ENCODE results near the gene GAL3ST1. TPM values are rescaled to one million over a fixed set of nuclear protein-coding genes. Genes with fewer than 3 reads are reported as not detected.

Gene GAL3ST1
- total RNA-seq, 1 experiment from 2014 or later, result 76.4 TPM

GRCh38 chr22:30513462-30513861 is 61.0 kb downstream of the GAL3ST1 start:
- no peak for DNase-seq (ENCODE audit: low read depth)
- in situ Hi-C loops (cut with HindIII; ENCODE audit: low pct_unique_long_range_greater_than_20kb, low sequenced_read_pairs), result no loop called here

- in situ Hi-C loops (cut with HindIII; ENCODE audit: low pct_unique_long_range_greater_than_20kb, low sequenced_read_pairs), result no loop called here
- DNase-seq (ENCODE audit: low read depth), result no peak
These were observed 62.6 kb downstream of the GAL3ST1 start for GRCh38 chr22:30511911-30512310.

DNA sequence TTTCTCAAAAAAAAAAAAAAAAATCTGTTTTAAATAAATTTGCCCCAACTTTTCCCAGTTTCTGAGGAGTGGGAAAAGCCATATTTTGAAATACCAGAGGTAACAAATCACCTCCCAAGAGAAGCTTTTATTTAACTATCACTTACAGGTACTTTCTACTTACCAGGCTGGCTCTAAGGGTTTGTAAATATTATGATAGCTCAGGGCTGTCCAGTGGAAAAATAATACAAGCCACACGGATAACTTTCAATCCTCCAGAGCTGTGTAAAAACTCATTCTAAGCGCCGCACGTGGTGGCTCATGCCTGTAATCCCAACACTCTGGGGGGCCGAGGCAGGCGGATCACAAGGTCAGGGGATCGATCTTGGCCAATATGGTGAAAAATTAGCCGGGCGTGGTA is 63.4 kb downstream of the GAL3ST1 start:
- no peak for DNase-seq (ENCODE audit: low read depth)
- in situ Hi-C loops (cut with HindIII; ENCODE audit: low pct_unique_long_range_greater_than_20kb, low sequenced_read_pairs), result no loop called here

- in situ Hi-C loops (cut with HindIII; ENCODE audit: low pct_unique_long_range_greater_than_20kb, low sequenced_read_pairs), result no loop called here
- no peak for DNase-seq (ENCODE audit: low read depth)
These were observed 66.2 kb downstream of the GAL3ST1 start for GRCh38 chr22:30508216-30508615.

DNA sequence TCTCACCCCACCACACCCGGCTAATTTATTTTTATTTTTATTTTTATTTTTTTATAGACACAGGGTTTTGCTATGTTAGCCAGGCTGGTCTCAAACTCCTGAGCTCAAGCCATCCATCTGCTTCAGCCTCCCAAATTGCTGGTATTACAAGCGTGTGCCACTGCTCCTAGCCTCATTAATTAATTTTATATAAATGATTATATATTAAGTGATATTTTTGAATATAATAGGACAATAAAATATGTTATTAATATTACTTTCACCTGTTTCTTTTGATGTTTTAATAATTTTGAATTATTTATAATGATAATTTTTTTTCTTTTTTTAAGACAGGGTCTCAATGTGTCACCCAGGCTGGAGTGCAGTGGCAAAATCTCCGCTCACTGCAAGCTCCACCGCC is 66.8 kb downstream of the GAL3ST1 start:
- DNase-seq (ENCODE audit: low read depth), result no peak
- in situ Hi-C loops (cut with HindIII; ENCODE audit: low pct_unique_long_range_greater_than_20kb, low sequenced_read_pairs), result no loop called here

- no peak for DNase-seq (ENCODE audit: low read depth)
- in situ Hi-C loops (cut with HindIII; ENCODE audit: low pct_unique_long_range_greater_than_20kb, low sequenced_read_pairs), result no loop called here
These were observed 67.9 kb downstream of the GAL3ST1 start for GRCh38 chr22:30506507-30506968.

Other genes with a start within 250 kb of the GAL3ST1 start
- gene TBC1D10A, start 247.7 kb downstream of the GAL3ST1 start, total RNA-seq (2014; rRNA removed; shearing (Covaris generic); ENCODE audit: low replicate concordance), result 44.3 and 45.5 TPM in 2 replicates
- gene SF3A1, start 217.8 kb downstream of the GAL3ST1 start, total RNA-seq (2014; rRNA removed; shearing (Covaris generic); ENCODE audit: low replicate concordance), result 12.7 and 15.5 TPM in 2 replicates
- gene CCDC157, start 217.7 kb downstream of the GAL3ST1 start, total RNA-seq (2014; rRNA removed; shearing (Covaris generic); ENCODE audit: low replicate concordance), result 2.0 and 2.2 TPM in 2 replicates
- 53.2 and 91.7 TPM in 2 replicates for gene RNF215, start 187.3 kb downstream of the GAL3ST1 start, total RNA-seq (2014; rRNA removed; shearing (Covaris generic); ENCODE audit: low replicate concordance)
- gene SEC14L2, start 177.6 kb downstream of the GAL3ST1 start, total RNA-seq (2014; rRNA removed; shearing (Covaris generic); ENCODE audit: low replicate concordance), result 10.6 and 12.9 TPM in 2 replicates
- 151 and 189 TPM in 2 replicates for gene MTFP1, start 148.9 kb downstream of the GAL3ST1 start, total RNA-seq (2014; rRNA removed; shearing (Covaris generic); ENCODE audit: low replicate concordance)
- gene SEC14L3, start 102.6 kb downstream of the GAL3ST1 start, total RNA-seq (2014; rRNA removed; shearing (Covaris generic); ENCODE audit: low replicate concordance), result not detected in 2 replicates
- 0.14 TPM in 1 of 2 replicates, not detected in the other for gene SEC14L4, start 69.0 kb downstream of the GAL3ST1 start, total RNA-seq (2014; rRNA removed; shearing (Covaris generic); ENCODE audit: low replicate concordance)
- 28.2 and 51.2 TPM in 2 replicates for gene SEC14L6, start 27.9 kb downstream of the GAL3ST1 start, total RNA-seq (2014; rRNA removed; shearing (Covaris generic); ENCODE audit: low replicate concordance)
- 179 and 184 TPM in 2 replicates for gene PES1, start 17.2 kb upstream of the GAL3ST1 start, total RNA-seq (2014; rRNA removed; shearing (Covaris generic); ENCODE audit: low replicate concordance)
- 44.8 and 55.6 TPM in 2 replicates for gene TCN2, start 32.5 kb upstream of the GAL3ST1 start, total RNA-seq (2014; rRNA removed; shearing (Covaris generic); ENCODE audit: low replicate concordance)
- gene SLC35E4, start 61.1 kb upstream of the GAL3ST1 start, total RNA-seq (2014; rRNA removed; shearing (Covaris generic); ENCODE audit: low replicate concordance), result 12.5 and 14.2 TPM in 2 replicates
- gene DUSP18, start 93.2 kb upstream of the GAL3ST1 start, total RNA-seq (2014; rRNA removed; shearing (Covaris generic); ENCODE audit: low replicate concordance), result 3.8 and 16.0 TPM in 2 replicates
- 1.1 and 2.1 TPM in 2 replicates for gene OSBP2, start 120.2 kb upstream of the GAL3ST1 start, total RNA-seq (2014; rRNA removed; shearing (Covaris generic); ENCODE audit: low replicate concordance)

Measured in Caki2 (cell line).